Prostate gland (tissue), 2 donors: ENCODE results near the gene GFI1B. TPM values are rescaled to one million over a fixed set of nuclear protein-coding genes. Genes with fewer than 3 reads are reported as not detected.

ENCODE experiments used
- DNase-seq: peaks from one replicate; pipeline ENCODE4 v3.0.0-alpha.2; 2019; ENCODE audit warnings: low spot score
- H3K27ac ChIP-seq, 2 donors: fragments of 200-600 bp; sonication (generic); 2 replicates each; pipeline ENCODE4 v1.5.1; 2017 to 2019
- H3K27me3 ChIP-seq: fragments of 200-600 bp; sonication (generic); replicated peaks from 2 replicates; pipeline ENCODE4 v1.5.1; 2019; ENCODE audit not compliant: insufficient read depth
- H3K36me3 ChIP-seq, 2 donors: fragments of 200-600 bp; sonication (generic); 1 replicate in 1 of 2; 2 replicates in 1 of 2; pipeline versions ENCODE4 v1.5.1 to v1.8.1; 2017 to 2019
- H3K4me1 ChIP-seq: fragments of 200-600 bp; sonication (generic); replicated peaks from 2 replicates; pipeline ENCODE4 v1.5.1; 2019
- H3K4me3 ChIP-seq, 2 donors: fragments of 200-600 bp; sonication (generic); 2 replicates each; pipeline ENCODE4 v1.5.1; 2017 to 2019
- H3K9me3 ChIP-seq: fragments of 200-600 bp; sonication (generic); 2 replicates; pipeline ENCODE4 v1.5.1; 2017
- CTCF ChIP-seq, 4 experiments: fragments of 200-600 bp in 2 of 4; fragments of 450-650 bp in 2 of 4; sonication (generic) in 2 of 4; IDR thresholded peaks; 1 replicate in 3 of 4; 2 replicates in 1 of 4; pipeline ENCODE4 v1.5.1; 2016 to 2019; ENCODE audit warnings: antibody characterized with exemption in 4 of 4, mild to moderate bottlenecking in 2 of 4, moderate library complexity in 2 of 4
- POLR2A ChIP-seq: fragments of 450-650 bp; IDR thresholded peaks from one replicate; pipeline ENCODE4 v1.6.1; 2016; ENCODE audit warnings: antibody characterized with exemption, mild to moderate bottlenecking
- POLR2AphosphoS5 ChIP-seq: sonication (generic); formaldehyde crosslinking; IDR thresholded peaks from one replicate; pipeline ENCODE4 v1.6.1; 2017; ENCODE audit warnings: antibody characterized with exemption
- WGBS: methylation state at CpG from one replicate; pipeline ENCODE4 v1.1.5; 2018; 5-methylcytosine and 5-hydroxymethylcytosine counted together
- intact Hi-C: fragments of 100-400 bp; cut with DNase I; formaldehyde crosslinking; loops from one replicate; pipeline ENCODE4 v1.14.2; 2022
- total RNA-seq, 2 donors: library from RNA; depleted of rRNA; stranded (reverse); fragments of >200 nt; gene quantifications; one replicate each; pipeline ENCODE4 v1.1.0, GENCODE V29; 2016

GFI1B gene
- total RNA-seq, 2 donors from 2014 or later: 0.85 TPM; not detected in 1

- WGBS: 70% methylated on average over 3 of the region's 3 CpGs
- intact Hi-C loops: no loop called here
- DNase-seq: no peak
- no peaks in the 10 kb centered on the region for H3K9me3 ChIP-seq
- H3K27ac ChIP-seq: no peak overlapping the region
- peaks cover 9% of the 10 kb centered on the region for H3K4me1 ChIP-seq
- no peaks in the 10 kb centered on the region for H3K27me3 ChIP-seq
- no peak overlapping the region for H3K4me3 ChIP-seq
- TF ChIP-seq CTCF (IDR thresholded peaks at IDR 0.05): no peak
- no peak for TF ChIP-seq POLR2AphosphoS5
- no peak for TF ChIP-seq POLR2A
- H3K36me3 ChIP-seq: no peaks in the 10 kb centered on the region
These were observed 49.7 kb downstream of the GFI1B start for GRCh38 chr9:133028221-133028620.

DNA sequence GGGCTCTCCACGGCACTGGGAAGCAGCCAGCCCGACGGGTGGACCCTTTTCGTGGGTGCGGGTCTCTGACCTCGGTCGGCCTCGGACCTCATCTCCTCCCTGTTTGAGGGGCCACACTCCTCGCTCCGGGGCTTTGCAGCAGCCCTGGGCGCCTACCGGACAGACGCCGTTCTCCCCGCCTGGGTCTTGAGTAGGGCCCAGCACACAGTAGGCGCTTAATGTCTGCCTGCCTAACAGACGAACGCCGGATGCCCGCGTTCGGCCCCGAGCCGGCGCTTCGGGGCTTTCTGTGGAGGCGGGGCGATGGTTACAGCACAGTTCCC, 51.5 kb downstream of the GFI1B start:
- H3K4me1 ChIP-seq: peaks cover 9% of the 10 kb centered on the region
- 0% methylated on average over 26 of the region's 28 CpGs for WGBS
- no peaks in the 10 kb centered on the region for H3K9me3 ChIP-seq
- intact Hi-C loops: no loop called here
- H3K27me3 ChIP-seq: no peaks in the 10 kb centered on the region
- H3K4me3 ChIP-seq: peak overlapping the region; percentile 86 to 87
- H3K36me3 ChIP-seq: no peaks in the 10 kb centered on the region
- peak overlapping the region; percentile 88 to 89 for H3K27ac ChIP-seq
- DNase-seq: no peak
- TF ChIP-seq POLR2A (no peak), POLR2AphosphoS5 (no peak), CTCF (IDR thresholded peaks at IDR 0.05) (no peak)

GRCh38 chr9:133030317-133031129, 52.0 kb downstream of the GFI1B start, which contains the start of gene GTF3C5:
Gene GTF3C5 (plus strand): TSS chr9:133030997. CDS start chr9:133031012, 15 bp downstream.
- H3K9me3 ChIP-seq: no peaks in the 10 kb centered on the region
- WGBS: under 1% methylated on average over 58 of the region's 63 CpGs
- intact Hi-C loops: no loop called here
- no peaks in the 10 kb centered on the region for H3K27me3 ChIP-seq
- H3K36me3 ChIP-seq: no peaks in the 10 kb centered on the region
- peak; percentile 50 for TF ChIP-seq POLR2A
- TF ChIP-seq POLR2AphosphoS5: peak; percentile 83
- TF ChIP-seq CTCF (IDR thresholded peaks at IDR 0.05): peak in 3 of 4 experiments; percentile 8 to 38 (median 14)
- DNase-seq: peak; percentile 94
- H3K27ac ChIP-seq: peak within 1 kb of the TSS; percentile 88 to 89
- peaks cover 9% of the 10 kb centered on the region for H3K4me1 ChIP-seq
- peak within 1 kb of the TSS; percentile 86 to 87 for H3K4me3 ChIP-seq

- Histone ChIP-seq H3K4me3 (peak overlapping the region; percentile 86 to 87), H3K27me3 (no peaks in the 10 kb centered on the region), H3K4me1 (peaks cover 9% of the 10 kb centered on the region), H3K27ac (peak overlapping the region; percentile 88 to 89), H3K9me3 (no peaks in the 10 kb centered on the region), H3K36me3 (no peaks in the 10 kb centered on the region)
- no peak for TF ChIP-seq POLR2AphosphoS5
- peak in 1 of 4 experiments; percentile 0 for TF ChIP-seq CTCF (IDR thresholded peaks at IDR 0.05)
- intact Hi-C loops: no loop called here
- 1% methylated on average over 16 of the region's 16 CpGs for WGBS
- no peak for DNase-seq
These were observed 52.6 kb downstream of the GFI1B start for GRCh38 chr9:133031130-133031422.

GRCh38 chr9:133031496-133031911, 53.0 kb downstream of the GFI1B start:
- peak overlapping the region in 1 of 2 donors; percentile 88 for H3K27ac ChIP-seq
- H3K9me3 ChIP-seq: no peaks in the 10 kb centered on the region
- H3K4me3 ChIP-seq: peak overlapping the region; percentile 86 to 87
- H3K36me3 ChIP-seq: no peaks in the 10 kb centered on the region
- no peak for DNase-seq
- TF ChIP-seq POLR2AphosphoS5 (no peak), CTCF (IDR thresholded peaks at IDR 0.05) (no peak)
- intact Hi-C loops: no loop called here
- H3K4me1 ChIP-seq: peaks cover 9% of the 10 kb centered on the region
- no peaks in the 10 kb centered on the region for H3K27me3 ChIP-seq
- 71% methylated on average over 10 of the region's 10 CpGs for WGBS
